Erythroblast (primary cell): ENCODE measurements around the gene FOXC1.

Experiments used
- GATA1 ChIP-seq: IDR thresholded peaks from 2 replicates; pipeline ENCODE4 v1.6.1; 2011; ENCODE audit warnings: low read depth, mild to moderate bottlenecking, control low read depth, low read length, moderate library complexity
- POLR2A ChIP-seq: IDR thresholded peaks from 2 replicates; pipeline ENCODE4 v1.6.1; 2011; ENCODE audit warnings: mild to moderate bottlenecking, low read length

DNA sequence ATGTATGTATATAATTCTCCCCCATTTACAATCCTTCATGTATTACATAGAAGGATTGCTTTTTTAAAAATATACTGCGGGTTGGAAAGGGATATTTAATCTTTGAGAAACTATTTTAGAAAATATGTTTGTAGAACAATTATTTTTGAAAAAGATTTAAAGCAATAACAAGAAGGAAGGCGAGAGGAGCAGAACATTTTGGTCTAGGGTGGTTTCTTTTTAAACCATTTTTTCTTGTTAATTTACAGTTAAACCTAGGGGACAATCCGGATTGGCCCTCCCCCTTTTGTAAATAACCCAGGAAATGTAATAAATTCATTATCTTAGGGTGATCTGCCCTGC lies 3.6 kb downstream of the FOXC1 start:
- TF ChIP-seq POLR2A (no peak), GATA1 (no peak)
